Erythroblast (primary cell): ENCODE data around the gene CD3D.

Experiments used
- DNase-seq, 2 experiments: peaks; one replicate each; lab custom pipeline; 2025; lab: John Stamatoyannopoulos, UW
- GATA1 ChIP-seq: IDR thresholded peaks from 2 replicates; pipeline ENCODE4 v1.6.1; 2011; ENCODE audit warnings: low read depth, mild to moderate bottlenecking, control low read depth, low read length, moderate library complexity
- POLR2A ChIP-seq: IDR thresholded peaks from 2 replicates; pipeline ENCODE4 v1.6.1; 2011; ENCODE audit warnings: mild to moderate bottlenecking, low read length

CD3D gene

GRCh38 chr11:118342503-118343161, at the start of gene CD3D:
Gene CD3D (minus strand): TSS chr11:118342705. CDS start chr11:118342607, 98 bp downstream.
- DNase-seq: no peak
- TF ChIP-seq GATA1: no peak
- TF ChIP-seq POLR2A: no peak

DNA sequence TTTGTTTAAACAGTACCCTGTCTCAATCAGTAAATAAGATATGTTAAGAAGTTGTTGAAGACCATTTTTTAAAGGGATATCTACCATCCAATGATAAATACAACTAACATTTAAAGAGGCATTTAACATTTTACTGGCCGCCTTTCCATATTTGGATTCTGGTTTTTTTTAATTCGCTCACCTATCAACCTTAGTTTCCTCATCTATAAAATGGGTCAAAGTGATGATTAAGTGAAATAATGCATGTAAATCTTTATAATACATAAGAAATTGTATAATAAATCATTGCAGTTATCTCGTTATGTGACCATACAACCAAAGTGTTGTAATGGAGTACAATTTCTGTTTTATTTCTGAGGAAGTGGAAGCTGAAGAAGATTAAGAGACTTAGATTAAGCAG, 41.2 kb upstream of the CD3D start:
- no peak for DNase-seq
- TF ChIP-seq POLR2A: no peak
- no peak for TF ChIP-seq GATA1

- TF ChIP-seq POLR2A (no peak), GATA1 (no peak)
These were observed 40.4 kb upstream of the CD3D start for GRCh38 chr11:118382954-118383353.

DNA sequence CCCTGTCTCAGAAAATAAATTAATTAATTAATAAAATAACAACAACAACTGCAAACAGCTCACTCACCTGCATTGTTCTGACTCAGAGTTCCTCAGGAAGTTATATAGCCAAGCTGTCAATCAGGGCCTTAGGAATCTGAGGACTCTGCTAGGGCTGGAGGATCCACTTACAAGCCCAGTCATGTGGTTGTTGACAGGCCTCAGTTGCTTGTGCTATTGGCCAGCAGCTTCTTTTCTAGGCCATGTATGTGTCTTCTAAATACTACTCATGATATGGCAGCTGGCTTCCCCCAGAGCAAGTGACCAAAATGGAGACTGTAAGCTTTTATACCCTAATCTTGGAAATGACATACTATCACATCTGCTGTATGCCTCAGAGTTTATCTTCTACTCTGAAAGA, 38.1 kb upstream of the CD3D start:
- no peak for DNase-seq
- TF ChIP-seq POLR2A: no peak
- TF ChIP-seq GATA1: no peak

More at GRCh38 chr11:118382954-118383353, 40.4 kb upstream of the CD3D start:
- DNase-seq: no peak

DNA sequence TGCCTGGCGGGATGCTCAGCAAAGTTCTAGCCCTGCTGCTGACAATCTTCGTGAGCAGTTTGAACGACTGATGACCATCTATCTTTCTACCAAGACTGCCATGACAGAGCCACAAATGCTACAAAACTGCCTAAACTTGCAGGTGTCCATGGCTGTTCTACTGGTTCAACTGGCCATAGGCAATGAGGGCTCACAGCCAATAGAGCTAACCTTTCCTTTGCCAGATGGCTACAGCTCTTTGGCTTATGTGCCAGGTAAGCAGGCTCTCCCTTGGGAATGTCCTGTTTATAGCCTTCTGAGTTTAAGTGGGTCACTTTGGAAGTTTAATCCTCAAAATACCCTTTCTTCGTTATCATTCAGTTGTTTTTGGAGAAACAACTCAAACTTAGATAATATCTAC, 37.0 kb upstream of the CD3D start:
- DNase-seq: no peak
- no peak for TF ChIP-seq GATA1
- TF ChIP-seq POLR2A: no peak

GRCh38 chr11:118375978-118376377, 33.5 kb upstream of the CD3D start:
- TF ChIP-seq GATA1: no peak
- TF ChIP-seq POLR2A: no peak
- no peak for DNase-seq

DNA sequence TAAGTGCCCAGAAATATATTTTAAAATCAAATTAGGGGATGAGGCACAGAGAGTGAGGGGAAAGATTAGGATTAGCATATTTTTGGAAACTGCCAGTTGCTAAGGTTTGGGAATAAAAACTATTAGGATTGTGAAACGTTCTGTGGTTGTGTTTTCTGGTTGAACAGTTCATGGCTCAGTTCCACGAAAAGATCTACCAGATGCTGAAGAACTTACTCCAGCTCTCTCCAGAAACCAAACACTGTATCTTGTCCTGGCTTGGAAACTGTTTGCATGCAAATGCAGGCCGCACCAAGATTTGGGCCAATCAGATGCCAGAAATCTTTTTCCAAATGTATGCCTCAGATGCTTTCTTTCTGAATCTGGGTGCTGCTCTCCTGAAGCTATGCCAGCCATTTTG, 32.2 kb upstream of the CD3D start:
- DNase-seq: no peak

DNA sequence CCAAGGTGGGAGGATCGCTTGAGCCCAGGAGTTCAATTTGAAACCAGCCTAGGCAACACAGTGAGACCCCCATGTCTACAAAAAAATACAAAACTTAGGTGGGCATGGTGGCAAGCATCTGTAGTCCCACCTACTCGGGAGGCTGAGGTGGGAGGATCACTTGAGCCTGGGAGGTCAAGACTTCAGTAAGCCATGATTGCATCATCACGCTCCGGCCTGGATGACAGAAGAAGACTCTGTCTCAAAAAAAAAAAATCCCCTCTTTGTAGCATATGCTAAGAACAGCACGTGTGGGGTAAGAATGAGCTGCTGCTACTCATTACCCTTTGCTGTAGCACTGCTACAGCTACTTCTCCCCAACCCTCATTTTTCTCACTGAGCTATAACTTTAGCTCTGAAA, 31.4 kb upstream of the CD3D start:
- TF ChIP-seq GATA1 (no peak), POLR2A (no peak)
- DNase-seq: no peak

More for the DNA sequence above, 32.2 kb upstream of the CD3D start:
- no peak for TF ChIP-seq POLR2A
- TF ChIP-seq GATA1: no peak

DNA sequence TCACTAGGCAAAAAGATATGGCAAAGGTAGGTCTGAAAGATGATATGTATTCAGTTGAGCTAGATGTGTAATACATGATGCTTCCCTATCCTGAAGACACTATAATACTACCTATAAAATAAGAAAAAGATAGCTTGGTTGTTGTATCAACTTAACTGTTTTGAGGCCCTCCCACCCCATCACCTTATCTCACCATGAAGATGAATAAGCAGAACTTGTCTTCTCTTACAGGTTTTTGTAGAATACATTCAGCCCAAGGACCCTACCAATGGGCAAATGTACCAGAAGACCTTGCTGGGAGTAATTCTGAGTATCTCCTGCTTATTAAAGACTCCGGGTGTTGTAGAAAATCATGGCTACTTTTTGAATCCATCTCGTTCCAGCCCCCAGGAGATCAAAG, 30.8 kb upstream of the CD3D start:
- peak; percentile 49 to 56 for DNase-seq
- TF ChIP-seq GATA1 (no peak), POLR2A (no peak)

GRCh38 chr11:118370774-118371173, 28.3 kb upstream of the CD3D start:
- TF ChIP-seq GATA1 (no peak), POLR2A (no peak)
- DNase-seq: no peak

GRCh38 chr11:118366287-118366686, 23.8 kb upstream of the CD3D start:
- TF ChIP-seq POLR2A (no peak), GATA1 (no peak)

DNA sequence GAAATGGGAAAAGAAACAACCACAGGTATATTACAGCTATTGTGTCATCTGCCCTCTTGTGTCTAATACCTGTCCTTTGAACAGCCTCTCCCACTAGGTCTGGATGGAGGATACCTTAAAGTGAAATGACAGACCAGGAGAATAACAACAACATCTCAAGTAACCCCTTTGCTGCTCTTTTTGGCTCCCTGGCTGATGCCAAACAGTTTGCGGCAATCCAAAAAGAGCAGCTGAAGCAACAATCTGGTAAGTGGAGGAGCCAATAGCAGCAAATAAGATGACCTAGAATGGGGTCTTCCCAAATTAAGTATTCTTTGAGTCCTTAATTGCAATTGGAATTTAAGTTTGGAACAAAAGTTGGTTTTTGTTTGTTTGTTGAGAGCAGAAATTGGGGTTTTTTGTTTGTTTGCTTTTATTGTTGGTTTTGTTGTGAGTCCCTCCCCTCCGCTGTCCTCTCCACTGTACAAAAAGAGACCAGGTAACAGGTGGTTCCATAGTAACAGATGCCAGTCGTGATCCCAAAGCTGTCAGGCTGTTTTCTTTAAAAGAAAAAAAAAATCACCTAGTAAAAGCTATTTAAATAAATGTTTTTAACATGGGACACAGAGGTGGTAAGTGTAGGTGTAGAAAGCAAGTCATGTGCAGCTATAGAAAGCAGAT, 22.6 kb upstream of the CD3D start:
- DNase-seq: no peak
- no peak for TF ChIP-seq POLR2A
- TF ChIP-seq GATA1: no peak

More at GRCh38 chr11:118366287-118366686, 23.8 kb upstream of the CD3D start:
- no peak for DNase-seq

DNA sequence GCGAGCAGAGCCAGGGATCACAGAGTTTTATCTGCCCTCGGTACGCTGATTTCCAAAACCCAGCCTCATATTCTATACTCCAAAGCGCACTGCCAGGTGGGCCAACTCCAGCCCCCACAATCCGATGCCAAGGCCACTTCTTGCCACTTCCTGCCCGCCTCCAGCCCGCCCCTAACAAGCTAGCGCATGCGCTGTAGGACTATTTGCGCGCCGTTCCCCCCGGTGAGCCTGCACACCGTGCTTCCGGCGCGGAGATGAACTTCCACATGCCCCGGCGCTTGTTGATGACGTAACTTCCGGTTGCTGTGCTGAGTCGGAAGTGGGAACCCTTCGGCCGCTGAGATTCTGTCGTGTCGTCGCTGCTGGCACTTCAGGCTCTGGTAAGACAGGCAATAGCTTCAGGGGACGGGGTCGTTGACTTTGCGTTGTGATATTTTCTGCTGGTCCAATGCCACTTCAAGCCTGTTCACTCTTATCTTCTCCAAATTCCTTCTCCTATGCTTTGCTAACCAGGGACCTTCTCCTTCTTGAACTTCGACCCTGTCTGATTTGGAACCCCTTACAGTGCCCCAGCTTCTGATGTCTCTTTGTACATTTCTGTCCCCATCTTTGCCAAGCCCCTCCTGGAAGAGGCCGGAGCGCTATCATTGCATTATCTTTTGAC, 16.9 kb upstream of the CD3D start, which contains the start of gene UBE4A:
UBE4A (plus strand) TSS at position 306 of the 664 bp plus-strand sequence. CDS start 5,481 bp downstream, outside the sequence.
- TF ChIP-seq POLR2A (peak; percentile 86), GATA1 (no peak)
- DNase-seq: peak; percentile 98 to 99

DNA sequence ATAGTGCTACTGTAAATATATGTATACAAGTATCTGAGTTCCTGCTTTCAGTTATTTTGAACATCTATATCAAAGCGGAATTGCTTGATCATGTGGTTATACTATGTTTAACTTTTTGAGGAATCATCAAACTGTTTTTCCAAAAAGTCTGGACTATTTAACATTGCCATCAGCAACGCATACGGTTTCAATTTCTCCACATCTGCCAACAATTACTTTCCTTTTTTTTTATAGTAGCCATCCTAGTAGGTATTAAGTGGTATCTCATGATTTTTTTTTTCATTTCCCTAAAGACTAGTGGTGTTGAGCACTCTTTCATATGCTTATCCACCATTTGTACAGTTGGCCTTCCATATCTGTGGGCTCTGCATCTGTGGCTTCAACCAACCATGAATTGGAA, 15.6 kb upstream of the CD3D start:
- TF ChIP-seq POLR2A (no peak), GATA1 (no peak)
- DNase-seq: no peak
